AG04449 (cell line): ENCODE results near the gene RALGPS1.

Source experiments
- CTCF ChIA-PET: fragments of 350-600 bp; formaldehyde crosslinking; extraction: SDS; loops from one replicate; lab custom pipeline; 2021; ENCODE audit warnings: antibody characterized with exemption; lab: Yijun Ruan, JAX
- POLR2A ChIA-PET: fragments of 400-600, 350-600 bp; formaldehyde crosslinking; extraction: SDS; loops from one replicate; lab custom pipeline; 2020; ENCODE audit warnings: antibody characterized with exemption, inconsistent platforms; lab: Yijun Ruan, JAX
- DNase-seq: peaks from one replicate; pipeline ENCODE4 v3.0.0-alpha.2; 2010; ENCODE audit warnings: low read depth, low spot score
- H3K4me3 ChIP-seq: 2 replicates; pipeline ENCODE4 v1.5.1; 2011; ENCODE audit warnings: low read depth, mild to moderate bottlenecking, control low read depth, low read length
- TF ChIP-seq, protein P1 (sequence below): IDR thresholded peaks from one replicate; pipeline ENCODE4 v1.5.1; 2011; ENCODE audit warnings: mild to moderate bottlenecking, moderate library complexity, low read length, control low read depth, inconsistent platforms; ENCODE audit not compliant: insufficient read depth; ENCODE audit errors: missing control alignments

The RALGPS1 gene

DNA sequence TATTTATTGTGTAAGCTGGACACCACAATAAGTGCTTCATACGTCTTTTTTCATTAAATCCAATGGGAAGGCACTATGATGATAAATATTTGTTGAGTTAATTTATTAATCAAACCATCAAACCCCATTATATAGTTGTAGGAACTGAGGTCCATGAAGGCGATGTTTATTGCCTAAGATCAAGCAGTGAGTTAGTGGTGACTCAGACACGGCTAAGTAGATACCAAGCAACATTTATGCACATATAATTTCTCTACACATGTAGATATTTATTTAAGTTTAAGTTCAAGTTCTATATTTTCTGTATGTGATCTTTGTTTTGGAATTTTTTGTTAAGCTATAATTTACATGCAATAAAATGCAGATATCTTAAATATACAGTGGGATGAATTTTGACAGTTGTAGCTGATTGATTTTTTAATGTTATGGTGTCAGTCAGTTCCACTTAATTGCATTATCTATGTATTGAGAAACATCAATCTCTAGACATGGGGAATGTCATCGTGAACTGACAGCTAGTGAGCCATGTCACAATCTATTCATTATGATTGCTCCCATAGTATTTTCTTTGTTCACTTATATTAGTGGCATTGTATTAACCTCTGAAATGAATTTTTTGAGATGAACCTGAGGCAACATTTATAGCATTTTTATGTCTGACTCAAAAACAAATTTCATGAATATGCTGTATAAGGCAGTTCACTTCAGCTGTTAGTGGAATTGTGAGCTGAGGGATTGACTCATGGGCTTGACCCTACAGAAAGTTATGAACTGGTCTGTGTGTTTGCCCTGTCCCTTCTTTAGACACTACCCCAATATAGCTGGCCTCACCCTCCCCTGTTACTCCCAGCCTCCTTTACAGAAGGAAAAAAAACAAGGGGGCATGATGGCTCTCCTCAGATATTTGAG is 338.1 kb downstream of the RALGPS1 start:
- TF ChIP-seq, protein P1, sequence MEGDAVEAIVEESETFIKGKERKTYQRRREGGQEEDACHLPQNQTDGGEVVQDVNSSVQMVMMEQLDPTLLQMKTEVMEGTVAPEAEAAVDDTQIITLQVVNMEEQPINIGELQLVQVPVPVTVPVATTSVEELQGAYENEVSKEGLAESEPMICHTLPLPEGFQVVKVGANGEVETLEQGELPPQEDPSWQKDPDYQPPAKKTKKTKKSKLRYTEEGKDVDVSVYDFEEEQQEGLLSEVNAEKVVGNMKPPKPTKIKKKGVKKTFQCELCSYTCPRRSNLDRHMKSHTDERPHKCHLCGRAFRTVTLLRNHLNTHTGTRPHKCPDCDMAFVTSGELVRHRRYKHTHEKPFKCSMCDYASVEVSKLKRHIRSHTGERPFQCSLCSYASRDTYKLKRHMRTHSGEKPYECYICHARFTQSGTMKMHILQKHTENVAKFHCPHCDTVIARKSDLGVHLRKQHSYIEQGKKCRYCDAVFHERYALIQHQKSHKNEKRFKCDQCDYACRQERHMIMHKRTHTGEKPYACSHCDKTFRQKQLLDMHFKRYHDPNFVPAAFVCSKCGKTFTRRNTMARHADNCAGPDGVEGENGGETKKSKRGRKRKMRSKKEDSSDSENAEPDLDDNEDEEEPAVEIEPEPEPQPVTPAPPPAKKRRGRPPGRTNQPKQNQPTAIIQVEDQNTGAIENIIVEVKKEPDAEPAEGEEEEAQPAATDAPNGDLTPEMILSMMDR, result no peak
- no peak for DNase-seq
- ChIA-PET CTCF (no interaction called here), POLR2A (no interaction called here)
- no peak overlapping the region for H3K4me3 ChIP-seq

DNA sequence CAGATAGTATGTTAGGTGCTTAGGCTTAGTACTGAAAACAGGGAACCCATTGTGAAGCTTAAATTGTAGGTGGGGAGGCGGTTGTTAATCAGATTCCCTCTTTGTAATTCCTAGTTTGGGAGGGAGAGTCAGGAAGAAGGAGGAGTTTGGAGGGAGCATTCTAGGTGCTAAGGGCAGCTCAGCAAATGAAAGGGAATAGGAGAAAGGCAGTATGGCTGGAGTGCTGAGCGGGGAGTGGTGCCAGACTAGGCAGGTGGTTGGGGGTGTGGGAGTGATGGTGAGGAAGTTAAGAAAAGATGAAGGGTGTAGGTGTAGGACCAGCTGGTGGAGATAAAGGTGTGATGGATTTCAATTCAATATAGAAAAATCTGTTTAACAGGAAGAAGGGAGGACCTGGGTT is 338.9 kb downstream of the RALGPS1 start:
- ChIA-PET CTCF (no interaction called here), POLR2A (no interaction called here)
- DNase-seq, result no peak
- no peak overlapping the region for H3K4me3 ChIP-seq
- TF ChIP-seq, protein P1, result no peak

DNA sequence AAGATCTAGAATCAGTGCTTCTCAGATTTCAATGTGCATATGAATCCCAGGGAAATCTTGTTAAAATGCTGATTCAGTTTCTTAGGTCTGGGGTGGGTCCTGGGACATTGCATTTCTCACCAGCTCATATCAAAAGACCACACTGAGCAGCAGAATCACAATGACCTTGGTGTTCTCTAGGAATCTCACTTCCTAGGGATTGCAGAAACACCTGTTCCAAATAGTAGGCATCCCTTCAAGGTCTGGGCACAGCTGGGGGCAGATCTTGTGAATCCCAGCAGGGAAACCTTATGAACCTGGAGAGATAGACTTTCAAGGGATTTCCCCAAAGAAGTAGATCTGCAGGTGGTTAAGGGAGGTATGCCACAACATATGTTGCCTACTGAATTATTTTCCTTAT is 341.1 kb downstream of the RALGPS1 start:
- TF ChIP-seq, protein P1, result no peak
- POLR2A ChIA-PET, result no interaction called here

DNA sequence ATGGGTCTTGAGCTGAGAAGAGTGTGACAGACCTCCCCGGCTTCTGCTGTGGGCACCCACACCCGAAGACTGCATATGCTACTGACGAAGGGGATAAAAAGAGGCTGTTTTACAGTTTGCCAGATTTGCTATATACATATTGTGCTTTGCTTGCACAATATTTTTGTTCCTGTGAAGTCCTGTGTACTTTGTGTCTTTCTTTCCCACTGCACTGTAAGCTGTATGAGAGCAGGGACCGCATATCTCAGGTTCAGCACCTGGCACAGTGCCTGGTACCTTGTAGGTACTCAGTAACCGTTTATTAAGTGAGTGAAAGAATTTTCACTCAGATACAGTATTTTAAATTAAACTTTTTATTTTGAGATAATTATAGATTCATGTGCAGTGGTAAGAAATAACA is 341.7 kb downstream of the RALGPS1 start:
- no peak for DNase-seq
- ChIA-PET CTCF (no interaction called here), POLR2A (no interaction called here)
- TF ChIP-seq, protein P1, result no peak
- H3K4me3 ChIP-seq, result no peak overlapping the region

More for the DNA sequence above, 341.1 kb downstream of the RALGPS1 start:
- no peak overlapping the region for H3K4me3 ChIP-seq
- DNase-seq, result no peak
- CTCF ChIA-PET, result no interaction called here

DNA sequence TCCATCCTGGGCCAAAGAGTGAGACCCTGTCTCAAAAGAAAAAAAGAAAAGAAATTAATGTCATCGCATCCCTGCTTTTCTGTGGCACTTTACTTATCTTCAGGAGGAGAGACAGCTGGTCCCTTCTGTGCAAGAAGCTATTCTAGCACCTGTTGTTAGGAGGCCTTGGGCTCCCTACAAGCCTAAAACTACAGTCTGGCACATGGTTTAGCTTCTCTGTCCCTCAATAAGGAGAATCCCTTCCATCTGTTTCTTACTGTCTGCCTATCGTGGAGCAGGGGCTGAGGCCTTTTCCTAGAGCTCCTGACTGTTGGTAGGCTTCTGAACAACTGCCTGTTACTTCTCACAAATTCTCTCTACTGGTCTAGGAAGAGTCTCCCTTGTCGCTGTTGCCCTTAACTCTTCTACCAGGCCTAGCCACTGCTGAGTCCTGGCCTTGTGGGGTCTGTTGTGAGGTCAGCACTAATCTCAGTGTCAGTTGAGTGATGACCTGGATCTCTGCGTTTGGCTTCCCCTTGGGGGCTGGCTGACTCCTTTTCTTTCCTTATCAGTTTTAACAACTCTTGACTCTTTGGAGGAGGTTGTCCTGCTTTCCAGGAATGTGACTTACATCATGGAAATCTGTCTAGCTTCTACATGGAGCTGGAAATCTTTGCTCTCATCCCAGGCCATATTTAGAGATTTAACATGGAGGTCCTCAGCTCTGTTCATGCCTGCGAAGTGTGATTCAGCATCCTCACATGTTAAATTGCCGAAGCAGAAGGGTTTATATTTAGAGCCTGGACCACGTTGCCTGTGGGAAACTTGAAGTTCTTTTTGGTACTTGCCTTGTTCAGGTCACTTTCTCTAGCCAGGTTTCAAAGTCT is 344.3 kb downstream of the RALGPS1 start:
- no peak for DNase-seq
- TF ChIP-seq, protein P1, result no peak
- ChIA-PET CTCF (no interaction called here), POLR2A (no interaction called here)
- H3K4me3 ChIP-seq, result no peak overlapping the region

DNA sequence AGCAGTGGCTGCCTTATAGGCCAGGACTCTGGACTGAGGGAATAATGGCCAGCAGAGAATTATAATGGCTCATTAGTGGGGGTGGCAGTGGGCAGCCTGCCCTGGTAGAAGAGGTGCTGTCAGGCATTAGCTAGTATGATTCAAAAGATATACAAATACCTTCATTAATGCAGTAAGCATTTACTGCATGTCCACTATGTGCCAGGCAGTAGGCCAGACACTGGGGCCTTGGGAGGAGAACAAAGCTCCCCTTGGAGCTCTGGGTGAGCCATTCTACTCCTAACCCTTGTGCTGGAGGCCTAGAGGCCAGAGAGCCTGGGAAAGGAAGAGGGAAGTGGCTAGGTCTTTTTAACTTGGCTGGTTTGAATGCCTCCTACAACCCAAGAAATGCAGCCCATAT is 348.0 kb downstream of the RALGPS1 start:
- CTCF ChIA-PET, result no interaction called here
- POLR2A ChIA-PET, result interaction anchor here (0.5 kb wide), 1 partner anchor 131 kb away, joined by 3 read pairs; no protein-coding TSS in a partner anchor
- TF ChIP-seq, protein P1, result no peak

More for the DNA sequence above, 348.0 kb downstream of the RALGPS1 start:
- no peak overlapping the region for H3K4me3 ChIP-seq
- DNase-seq, result no peak
